GM18505 (cell line): ENCODE data around the gene DNAJC16.
"Not testable (repeated sequence)": the region's sequence is repeated elsewhere in the genome, so short reads cannot be mapped to it uniquely, and the experiment has no call there.

Experiments
- ATAC-seq: cut with Tn5 transposase; IDR thresholded peaks from one replicate; pipeline ENCODE4 v1.9.1; 2021; ENCODE audit not compliant: unreplicated experiment
- POLR2A ChIP-seq: IDR thresholded peaks from 4 replicates; pipeline ENCODE4 v1.6.1; 2011; ENCODE audit warnings: borderline replicate concordance; ENCODE audit not compliant: insufficient read depth, insufficient read length; ENCODE audit errors: extremely low read depth

DNAJC16 gene

GRCh38 chr1:15492596-15492995 is 34.1 kb upstream of the DNAJC16 start:
- no peak for TF ChIP-seq POLR2A
- ATAC-seq = no peak

DNA sequence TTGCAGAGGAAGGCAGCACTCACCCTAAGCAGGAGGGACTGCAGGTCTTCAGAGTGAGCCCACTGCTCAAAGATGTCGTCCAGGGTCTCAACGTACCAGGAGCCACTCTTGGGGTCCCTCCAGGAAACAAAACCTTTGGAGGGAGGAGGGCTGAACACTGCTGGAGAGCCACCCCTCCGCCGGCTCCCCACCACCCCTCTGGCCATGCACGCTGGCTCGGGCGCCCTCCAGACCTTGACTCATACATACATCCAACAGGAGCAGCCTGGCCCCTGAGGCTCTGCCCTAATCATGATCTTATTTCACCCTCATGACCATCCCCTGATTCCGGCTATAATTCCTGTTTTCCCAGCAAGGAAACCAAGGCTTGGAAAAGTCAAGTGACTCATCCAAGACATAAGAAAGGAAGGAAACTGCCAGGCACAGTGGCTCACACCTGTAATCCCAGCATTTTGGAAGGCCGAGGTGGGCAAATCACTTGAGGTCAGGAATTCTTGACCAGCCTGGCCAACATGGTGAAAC is 32.7 kb upstream of the DNAJC16 start:
- no peak for TF ChIP-seq POLR2A
- ATAC-seq = no peak

DNA sequence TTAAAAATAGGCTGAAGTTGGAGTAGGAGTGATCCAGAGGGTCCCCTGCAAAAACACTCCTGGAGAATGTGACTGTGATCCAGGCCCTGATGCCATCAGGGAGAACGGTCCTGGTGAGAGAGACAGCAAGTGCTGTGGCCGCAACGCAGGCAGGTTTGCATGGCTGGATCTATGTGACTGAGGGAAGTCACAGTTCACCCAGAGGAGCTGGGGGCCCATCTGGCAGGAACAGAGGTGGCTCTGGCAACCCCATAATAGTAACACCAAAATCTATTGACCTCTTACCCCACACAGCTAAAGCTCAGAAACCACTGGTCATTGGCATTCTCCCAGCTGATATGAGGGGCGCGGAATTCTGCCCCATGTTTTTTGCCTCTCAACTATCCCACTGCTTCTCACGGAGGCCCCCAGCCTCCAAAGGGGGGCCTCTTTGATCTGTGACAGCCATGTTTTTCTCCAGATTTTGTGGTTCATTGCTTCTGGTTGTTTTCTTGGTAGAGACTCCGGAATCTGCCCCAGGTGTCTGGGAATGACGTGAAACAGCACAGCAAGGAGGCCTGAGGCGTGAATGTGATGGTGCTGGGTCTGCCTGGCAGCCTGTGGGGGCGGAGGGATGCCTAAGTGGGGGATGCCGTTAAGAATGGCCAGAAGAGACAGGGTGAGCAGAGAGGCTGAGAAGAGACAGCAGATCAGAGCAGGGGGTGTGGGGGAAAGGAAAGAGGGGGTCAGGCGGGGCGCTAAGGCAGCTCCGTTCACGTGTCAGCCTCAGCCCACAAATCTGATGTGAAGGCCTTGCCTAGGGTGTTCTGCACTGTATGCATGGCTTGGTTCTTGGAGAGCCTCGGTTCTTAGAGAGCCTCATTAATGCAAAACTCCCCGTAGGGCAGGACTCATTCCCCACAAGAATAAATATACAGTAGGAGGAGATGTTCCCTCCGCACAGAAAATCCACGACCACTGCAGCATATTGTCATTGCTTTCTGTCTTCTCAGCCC is 26.2 kb upstream of the DNAJC16 start:
- no peak for TF ChIP-seq POLR2A
- ATAC-seq = no peak

DNA sequence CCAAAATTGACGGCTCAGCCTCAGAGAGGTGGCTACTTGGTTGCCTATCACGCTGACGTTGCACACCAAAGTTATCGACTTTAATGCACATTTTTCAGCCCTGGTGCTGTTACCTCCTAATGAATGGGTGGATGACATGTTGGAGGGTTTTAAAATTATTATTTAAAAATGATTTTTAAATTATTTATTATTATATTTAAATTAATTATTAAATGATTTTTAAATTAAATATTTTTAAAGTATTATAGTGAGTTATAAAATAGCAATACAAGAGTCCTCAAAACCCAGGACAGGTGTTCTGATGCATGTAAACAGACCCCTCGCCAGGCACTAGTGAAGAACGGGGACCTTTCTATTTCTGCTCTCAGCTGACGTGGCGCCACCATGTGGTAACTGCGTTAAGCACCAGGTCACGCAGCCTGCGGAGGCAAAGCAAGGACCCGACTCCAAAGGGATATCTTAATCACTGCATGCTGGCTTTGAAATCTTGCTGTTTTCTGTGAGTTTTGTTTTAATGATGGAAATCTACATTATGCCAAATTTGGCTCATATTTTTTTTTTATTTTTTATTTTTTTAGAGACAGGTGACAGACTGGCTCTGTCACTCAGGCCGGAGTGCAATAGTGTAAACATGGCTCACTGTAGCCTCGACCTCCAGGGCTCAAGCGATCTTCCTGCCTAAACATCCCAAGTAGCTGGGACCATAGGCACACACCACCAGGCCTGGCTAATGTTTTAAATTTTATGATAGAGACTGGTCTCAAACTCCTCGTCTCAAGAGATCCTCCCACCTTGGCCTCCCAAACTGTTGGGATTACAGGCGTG is 25.2 kb upstream of the DNAJC16 start:
- ATAC-seq = no peak
- no peak for TF ChIP-seq POLR2A

DNA sequence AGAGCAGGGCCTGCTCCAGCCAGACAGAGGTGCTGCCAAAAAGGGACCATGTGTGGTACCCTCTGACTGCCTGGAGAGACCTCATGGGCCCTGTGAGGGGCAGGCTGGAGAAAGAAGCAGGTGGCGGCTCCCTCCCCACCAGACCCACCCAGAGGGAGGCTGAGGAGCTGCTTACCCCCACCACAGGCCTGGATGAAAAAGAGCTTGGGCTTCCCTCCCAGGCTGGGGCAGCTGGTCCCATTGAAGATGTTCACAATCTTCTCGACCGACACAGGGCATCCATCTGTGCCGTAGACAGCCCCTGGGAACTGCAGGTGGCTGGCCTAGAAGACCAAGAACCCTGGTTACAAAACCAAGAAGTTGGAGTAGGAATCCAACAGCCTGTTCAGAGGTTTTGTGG is 22.2 kb upstream of the DNAJC16 start:
- ATAC-seq = no peak
- no peak for TF ChIP-seq POLR2A

GRCh38 chr1:15506831-15507230 is 19.8 kb upstream of the DNAJC16 start:
- TF ChIP-seq POLR2A = no peak
- ATAC-seq = no peak

DNA sequence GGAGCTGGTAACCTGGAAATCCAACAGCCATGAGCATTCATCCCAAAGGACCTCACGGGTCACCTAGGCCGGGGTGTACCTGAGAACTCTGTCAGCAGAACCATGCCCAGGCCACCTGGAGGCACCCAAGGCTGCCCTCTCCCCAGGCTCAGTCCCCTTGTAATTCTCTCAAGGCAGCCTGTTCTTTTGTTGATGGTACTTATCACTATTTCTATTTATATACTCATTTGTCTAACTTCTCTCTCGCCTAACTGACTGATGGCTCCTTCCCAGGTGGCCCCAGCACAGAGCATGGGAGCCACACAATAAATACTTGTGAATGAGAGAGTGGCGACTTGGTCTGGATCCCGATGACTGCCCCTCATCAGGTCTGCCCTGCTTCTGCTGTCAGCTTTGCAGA is 19.4 kb upstream of the DNAJC16 start:
- no peak for ATAC-seq
- TF ChIP-seq POLR2A = no peak

DNA sequence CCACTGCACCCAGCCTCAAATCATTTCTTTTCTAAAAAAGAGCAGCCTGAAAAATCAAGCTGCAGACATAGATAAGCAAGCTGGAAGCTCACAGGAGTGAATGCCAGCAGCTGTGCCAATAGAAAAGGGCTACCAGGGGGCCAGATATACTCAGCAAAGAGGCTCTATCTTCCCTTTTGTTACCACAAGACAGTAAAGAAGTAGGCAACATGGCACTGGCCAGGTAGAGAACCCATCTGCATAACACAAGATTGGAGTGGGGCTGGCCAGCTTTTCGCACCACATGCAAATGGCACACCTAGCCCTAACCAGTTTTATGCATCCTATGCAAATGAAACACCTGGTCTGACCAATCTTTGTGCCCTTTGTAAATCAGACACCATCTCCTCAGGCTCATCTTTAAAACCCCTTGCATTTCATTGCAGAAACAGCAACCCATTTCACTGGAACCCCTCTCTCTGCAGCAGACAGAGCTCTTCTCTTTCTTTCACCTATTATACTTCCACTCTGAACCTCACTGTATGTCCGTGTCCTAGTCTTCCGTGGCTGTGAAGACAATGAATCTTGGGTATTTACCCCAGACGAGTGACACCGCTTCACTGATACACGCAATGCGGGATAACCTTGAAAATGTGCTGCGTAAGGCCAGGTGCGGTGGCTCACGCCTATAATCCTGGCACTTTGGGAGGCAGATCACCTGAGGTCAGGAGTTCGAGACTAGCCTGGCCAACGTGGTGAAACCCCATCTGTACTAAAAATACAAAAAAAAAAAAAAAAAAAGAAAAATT is 17.8 kb upstream of the DNAJC16 start:
- no peak for ATAC-seq
- TF ChIP-seq POLR2A = no peak

- no peak for TF ChIP-seq POLR2A
- no peak for ATAC-seq
These were observed 17.1 kb upstream of the DNAJC16 start for GRCh38 chr1:15509586-15509985.

GRCh38 chr1:15510611-15511405 is 15.8 kb upstream of the DNAJC16 start:
- ATAC-seq = no peak
- TF ChIP-seq POLR2A = no peak

DNA sequence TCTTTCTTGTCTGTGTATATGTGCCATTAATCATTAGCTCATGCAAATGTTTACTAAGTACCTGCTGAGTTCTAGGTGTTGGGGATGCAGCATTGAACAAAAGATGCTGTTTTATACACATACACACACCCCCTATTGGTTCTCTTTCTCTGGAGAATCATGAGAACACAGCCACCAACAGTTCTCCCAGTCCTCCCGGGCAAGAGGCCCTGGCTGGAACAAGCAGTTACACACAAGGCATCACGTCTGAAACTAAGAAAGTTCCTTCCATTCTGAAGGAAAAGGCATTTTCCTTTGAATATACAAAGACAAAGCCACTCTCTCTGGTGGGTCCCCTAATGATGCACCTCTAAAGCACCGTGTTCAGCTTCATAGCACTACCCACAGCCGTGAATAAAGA is 13.5 kb upstream of the DNAJC16 start:
- ATAC-seq = no peak
- TF ChIP-seq POLR2A = no peak

GRCh38 chr1:15513919-15514318 is 12.7 kb upstream of the DNAJC16 start:
- TF ChIP-seq POLR2A = no peak
- no peak for ATAC-seq

GRCh38 chr1:15514557-15514956 is 12.1 kb upstream of the DNAJC16 start:
- not testable (repeated sequence) for ATAC-seq
